HG02884 (cell line): ENCODE data around the gene ZNF33A.
"Not testable (repeated sequence)": the region's sequence is repeated elsewhere in the genome, so short reads cannot be mapped to it uniquely, and the experiment has no call there.

ENCODE experiments used
- ATAC-seq: cut with Tn5 transposase; IDR thresholded peaks from one replicate; pipeline ENCODE4 v1.9.1; 2021; ENCODE audit warnings: mild to moderate bottlenecking, moderate library complexity; ENCODE audit not compliant: unreplicated experiment

Gene ZNF33A

GRCh38 chr10:38043516-38043915 is 33.0 kb downstream of the ZNF33A start:
- ATAC-seq = no peak

- ATAC-seq = no peak
Measured at GRCh38 chr10:38045129-38045528, 34.7 kb downstream of the ZNF33A start.

GRCh38 chr10:38047666-38048065 is 37.2 kb downstream of the ZNF33A start:
- ATAC-seq = peak; percentile 80

- no peak for ATAC-seq
Measured at GRCh38 chr10:38050212-38050611, 39.7 kb downstream of the ZNF33A start.

GRCh38 chr10:38054361-38054797 is 43.9 kb downstream of the ZNF33A start:
- no peak for ATAC-seq

GRCh38 chr10:38055274-38055894 is 44.9 kb downstream of the ZNF33A start:
- not testable (repeated sequence) for ATAC-seq

- not testable (repeated sequence) for ATAC-seq
Measured at GRCh38 chr10:38069663-38070062, 59.2 kb downstream of the ZNF33A start.

- no peak for ATAC-seq
Measured at GRCh38 chr10:38070501-38070900, 60.0 kb downstream of the ZNF33A start.

GRCh38 chr10:38072552-38072951 is 62.1 kb downstream of the ZNF33A start:
- no peak for ATAC-seq

- no peak for ATAC-seq
Measured at GRCh38 chr10:38076687-38077086, 66.2 kb downstream of the ZNF33A start.

- ATAC-seq = not testable (repeated sequence)
Measured at GRCh38 chr10:38093318-38093717, 82.8 kb downstream of the ZNF33A start.

- peak; percentile 11 for ATAC-seq
Measured at GRCh38 chr10:38093816-38094157, 83.3 kb downstream of the ZNF33A start.

GRCh38 chr10:38094158-38094926 is 83.9 kb downstream of the ZNF33A start, which contains the start of gene ZNF37A:
Gene ZNF37A, plus strand, starts transcription at chr10:38094337. Its CDS starts 2,281 bp downstream, at chr10:38096618.
- peak; percentile 98 for ATAC-seq

GRCh38 chr10:38094927-38095574 is 84.6 kb downstream of the ZNF33A start:
- no peak for ATAC-seq

GRCh38 chr10:38102880-38103279 is 92.4 kb downstream of the ZNF33A start:
- no peak for ATAC-seq

GRCh38 chr10:38103756-38104155 is 93.3 kb downstream of the ZNF33A start:
- ATAC-seq = no peak

GRCh38 chr10:38112159-38112558 is 101.7 kb downstream of the ZNF33A start:
- ATAC-seq = no peak
